AG09319 (cell line): ENCODE data around the gene FOXB1.

ENCODE experiments used
- DNase-seq: peaks from one replicate; pipeline ENCODE4 v3.0.0-alpha.2; 2010; ENCODE audit warnings: low read depth; ENCODE audit errors: extremely low read depth
- CTCF ChIP-seq: IDR thresholded peaks from 2 replicates; pipeline ENCODE4 v1.5.1; 2011; ENCODE audit warnings: low read depth, mild to moderate bottlenecking, inconsistent platforms, low read length, moderate library complexity

FOXB1 gene

GRCh38 chr15:59968314-59968713, 35.8 kb upstream of the FOXB1 start:
- no peak for DNase-seq
- no peak for TF ChIP-seq CTCF

GRCh38 chr15:59972241-59972640, 31.9 kb upstream of the FOXB1 start:
- no peak for TF ChIP-seq CTCF
- DNase-seq, result no peak

DNA sequence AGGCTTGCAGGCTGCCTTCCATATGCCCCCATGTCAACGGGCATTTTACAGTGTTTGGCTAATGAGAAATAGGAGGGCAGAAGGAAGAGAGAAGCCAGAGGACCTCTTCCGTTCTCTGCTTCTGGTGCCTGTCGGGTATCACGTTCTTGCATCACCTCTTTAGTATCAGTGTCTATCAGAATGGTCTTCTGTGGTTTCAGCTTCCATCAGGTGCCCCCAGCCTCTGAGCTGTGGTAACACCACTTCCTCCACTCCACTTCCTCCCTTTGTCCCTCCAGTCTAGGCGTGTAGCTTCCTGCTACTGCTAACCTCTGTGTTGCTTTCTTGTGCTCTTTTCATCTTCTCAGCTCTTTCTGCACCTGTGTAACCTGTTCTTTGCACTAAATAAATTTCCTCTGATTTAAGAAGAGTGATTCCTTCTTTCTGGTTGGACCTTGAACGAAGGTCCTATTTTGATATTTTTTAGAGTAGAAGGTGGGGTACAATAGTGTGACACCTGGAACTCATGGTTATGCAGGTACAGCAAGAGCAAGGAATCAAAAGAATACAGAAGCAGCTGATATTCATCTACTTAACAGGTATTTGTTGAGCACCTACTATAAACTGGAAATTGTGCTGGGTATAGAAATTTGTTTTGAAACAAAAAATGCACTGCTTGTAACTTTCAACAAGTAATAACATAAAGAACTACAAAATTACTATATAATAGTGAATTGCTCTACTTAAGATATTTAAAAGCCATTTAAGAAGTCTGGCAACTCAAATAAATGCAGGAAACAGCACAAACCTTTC, 27.4 kb upstream of the FOXB1 start:
- TF ChIP-seq CTCF, result no peak

DNA sequence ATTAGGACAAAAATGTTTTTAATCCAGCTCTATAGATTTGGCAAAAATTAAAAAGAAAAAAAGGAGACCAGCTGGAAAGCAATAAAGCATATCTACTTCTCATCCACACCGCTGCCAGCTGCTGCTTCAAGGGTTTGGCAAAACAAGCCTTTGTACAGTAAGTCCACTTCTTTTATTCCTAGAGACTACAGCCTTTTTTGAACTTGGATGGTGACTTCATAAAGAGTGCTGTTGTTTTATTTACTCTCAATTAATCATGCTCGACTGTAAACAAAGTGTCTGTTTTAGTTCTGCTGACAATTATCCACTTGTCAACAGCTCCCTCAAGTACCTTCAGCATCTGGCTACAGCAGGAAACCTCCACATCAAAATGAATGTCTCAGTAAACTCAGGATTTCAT, 12.3 kb upstream of the FOXB1 start:
- no peak for DNase-seq
- TF ChIP-seq CTCF, result no peak

More for the DNA sequence above, 27.4 kb upstream of the FOXB1 start:
- DNase-seq, result no peak

DNA sequence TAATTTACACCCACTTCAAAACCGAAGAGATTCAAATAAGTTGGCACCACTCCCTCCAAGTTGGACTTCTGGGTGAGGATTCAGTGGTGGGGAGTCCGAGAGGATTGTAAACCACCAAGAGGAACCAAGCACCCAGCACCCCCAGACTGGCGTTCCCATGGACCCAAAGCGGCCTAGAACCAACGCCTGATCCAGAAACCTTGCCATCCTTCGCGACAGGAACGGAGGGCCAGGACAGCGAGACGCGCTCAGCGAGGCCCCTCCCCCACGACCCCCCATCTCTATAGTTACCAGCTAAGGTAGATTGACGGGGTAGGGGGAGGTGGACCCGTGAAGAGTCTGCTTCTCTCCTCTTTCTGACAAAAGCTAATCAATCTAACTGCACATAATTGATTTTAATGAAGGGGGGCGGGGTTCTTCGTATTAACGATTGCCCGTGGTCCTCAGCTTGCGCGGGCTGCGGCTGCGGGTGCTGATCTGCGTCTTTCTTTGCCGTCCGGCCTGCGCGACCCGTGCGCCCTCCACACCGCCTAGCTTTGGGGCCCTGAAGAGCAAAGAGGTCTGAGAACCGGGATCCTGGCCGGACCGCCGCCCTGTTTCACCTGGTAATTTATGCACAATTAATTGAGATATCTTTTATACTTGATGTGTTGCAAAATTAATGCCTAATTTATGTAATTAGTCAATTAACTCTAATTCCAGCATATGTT, 10.9 kb upstream of the FOXB1 start:
- DNase-seq, result no peak
- no peak for TF ChIP-seq CTCF

DNA sequence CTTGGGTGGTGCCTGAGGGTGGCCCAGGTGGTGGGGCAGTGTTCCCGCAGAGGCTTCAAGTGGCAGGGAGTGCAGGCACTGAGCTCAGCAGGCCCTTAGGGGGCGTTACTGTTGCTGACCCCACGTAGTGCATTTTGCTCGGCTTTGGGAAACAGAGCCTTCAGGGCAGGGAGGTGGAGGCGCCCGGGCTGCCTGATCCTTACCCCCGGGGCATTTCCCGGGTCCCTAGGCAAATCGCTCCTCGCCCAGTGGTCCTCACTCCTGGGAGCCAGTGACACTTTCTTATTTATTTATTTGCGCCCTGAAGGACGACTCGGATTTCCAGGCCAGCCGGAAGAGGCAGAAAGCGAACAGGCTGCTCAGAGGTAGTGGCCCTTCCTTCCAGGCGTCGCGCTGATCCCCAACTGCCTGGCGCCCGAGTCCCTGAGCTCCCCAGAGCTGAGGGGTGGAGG, 10.1 kb upstream of the FOXB1 start:
- DNase-seq, result no peak
- TF ChIP-seq CTCF, result no peak

DNA sequence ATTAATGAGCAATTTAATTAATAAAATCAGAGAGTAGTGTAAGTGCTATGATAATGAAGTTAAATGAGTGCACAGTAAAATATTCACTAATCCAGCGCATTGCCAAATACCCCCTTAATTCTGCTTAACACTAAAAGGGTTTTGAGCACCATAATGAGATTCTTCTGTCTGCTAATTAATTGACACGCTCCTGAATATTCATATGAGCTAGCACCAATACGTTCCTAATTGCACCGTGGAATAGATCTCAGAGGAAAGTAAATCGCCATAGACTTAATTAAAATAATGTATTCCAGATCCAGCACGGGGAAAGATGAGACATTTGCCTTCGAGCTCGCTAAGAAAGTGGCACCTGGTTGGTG, 9.6 kb upstream of the FOXB1 start:
- no peak for TF ChIP-seq CTCF
- DNase-seq, result no peak
